CD4-positive, alpha-beta T cell treated with Interleukin-6 for 4 hours (primary cell): ENCODE data around the gene DPEP1.
A peak's percentile ranks its signal among the peaks of the same experiment; 100 is the strongest.
"Not testable (repeated sequence)": the region's sequence is repeated elsewhere in the genome, so short reads cannot be mapped to it uniquely, and the experiment has no call there.

ENCODE experiments used
- DNase-seq: peaks from one replicate; pipeline ENCODE4 v3.0.0-alpha.2; 2020; ENCODE audit warnings: mixed read lengths

The DPEP1 gene

DNA sequence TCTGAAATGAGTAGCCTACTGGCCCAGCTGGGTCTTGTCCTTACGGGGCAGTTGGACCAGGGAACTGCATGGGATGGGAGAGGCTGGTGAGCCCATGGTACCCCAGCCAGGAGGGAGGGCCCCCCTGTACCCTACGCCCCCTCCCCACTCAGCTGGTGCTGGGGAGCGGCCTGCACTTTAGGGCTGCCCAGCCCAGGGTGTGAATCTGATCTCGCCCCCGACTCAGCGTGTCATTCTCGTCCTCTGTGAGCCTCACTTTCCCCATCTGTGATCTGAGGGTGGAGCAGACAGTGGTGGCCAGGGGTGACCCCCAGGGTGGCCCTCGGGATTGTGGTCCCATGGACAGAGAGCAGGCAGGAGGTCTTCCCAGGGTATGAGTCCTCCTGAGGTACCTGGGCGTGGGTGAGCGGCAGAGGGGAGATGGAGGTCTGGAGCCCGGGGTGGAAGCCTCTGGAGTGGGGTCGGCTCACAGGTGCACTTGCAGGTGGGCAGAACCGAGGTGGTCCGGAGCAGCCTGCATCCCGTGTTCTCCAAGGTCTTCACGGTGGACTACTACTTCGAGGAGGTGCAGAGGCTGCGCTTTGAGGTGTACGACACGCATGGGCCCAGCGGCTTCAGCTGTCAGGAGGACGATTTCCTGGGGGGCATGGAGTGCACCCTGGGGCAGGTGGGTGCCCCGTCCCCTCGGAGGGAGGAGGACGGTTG lies 36.2 kb upstream of the DPEP1 start:
- DNase-seq, result no peak

DNA sequence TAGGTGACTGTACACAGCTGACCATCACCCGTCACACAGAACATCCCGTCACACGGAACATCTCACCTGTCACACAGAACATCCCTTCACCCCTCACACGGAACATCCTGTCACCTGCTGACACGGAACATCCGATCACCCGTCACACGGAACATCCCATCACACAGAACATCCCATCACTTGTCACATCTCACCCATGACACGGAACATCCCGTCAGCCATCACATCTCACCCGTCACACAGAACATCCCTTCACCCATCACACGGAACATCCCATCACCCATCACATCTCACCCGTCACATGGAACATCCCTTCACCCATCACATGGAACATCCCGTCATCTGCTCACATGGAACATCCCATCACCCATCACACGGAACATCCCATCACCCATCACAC lies 34.1 kb upstream of the DPEP1 start:
- no peak for DNase-seq

DNA sequence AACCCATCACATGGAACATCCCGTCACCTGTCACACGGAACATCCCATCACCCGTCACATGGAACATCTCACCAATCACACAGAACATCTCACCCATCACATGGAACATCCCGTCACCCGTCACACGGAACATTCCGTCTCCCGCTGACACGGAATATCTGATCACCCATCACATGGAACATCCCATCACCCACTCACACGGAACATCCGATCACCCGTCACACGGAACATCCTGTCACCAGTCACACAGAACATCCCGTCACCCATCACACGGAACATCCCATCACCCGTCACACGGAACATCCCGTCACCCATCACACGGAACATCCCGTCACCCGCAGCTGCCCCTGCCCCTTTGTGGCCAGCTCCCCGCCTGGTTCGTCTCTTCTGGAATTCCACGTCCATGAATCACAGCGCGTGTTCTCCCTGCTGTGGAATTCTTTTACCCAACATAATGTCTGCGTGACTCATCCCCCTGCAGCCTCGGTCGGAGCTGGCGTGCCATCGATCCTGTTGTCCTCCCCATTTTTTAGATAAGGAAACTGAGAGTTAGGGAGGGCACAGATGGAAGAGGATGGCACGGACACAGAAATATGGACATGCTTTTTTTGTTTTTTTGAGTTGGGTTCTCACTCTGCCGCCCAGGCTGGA lies 32.3 kb upstream of the DPEP1 start:
- DNase-seq, result no peak

DNA sequence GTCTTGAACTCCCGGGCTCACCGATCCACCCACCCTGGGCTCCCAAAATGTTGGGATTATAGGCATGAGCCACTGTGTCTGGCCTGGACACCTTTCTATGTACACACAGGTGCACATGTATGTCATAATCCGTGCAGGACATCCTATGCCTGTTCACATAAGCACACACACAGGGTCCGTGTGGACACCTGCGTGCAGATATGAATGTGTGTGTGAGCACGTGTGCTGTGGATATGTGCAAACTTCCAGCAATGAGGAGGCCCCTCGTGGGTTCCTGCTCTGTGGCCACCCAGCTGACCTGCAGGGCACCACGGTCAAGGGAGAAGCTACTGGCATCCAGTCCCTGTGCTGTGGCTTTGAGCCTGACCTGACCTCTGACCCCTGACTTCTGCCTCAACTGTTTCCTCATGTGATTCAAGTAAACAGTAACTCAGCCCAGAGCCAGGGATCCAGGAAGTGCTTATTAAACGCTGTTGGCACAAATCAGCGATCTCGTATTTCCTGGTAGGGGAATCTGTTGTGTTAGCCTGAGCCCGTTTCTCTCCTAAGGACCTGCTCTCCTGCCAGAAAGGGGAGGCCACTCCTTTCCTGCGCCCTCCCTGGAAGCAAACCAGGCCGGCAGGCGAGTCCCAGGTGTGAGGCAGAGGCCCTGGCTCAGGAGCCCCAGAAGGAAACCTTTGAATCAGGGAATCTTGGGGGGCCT lies 31.4 kb upstream of the DPEP1 start:
- DNase-seq, result no peak

DNA sequence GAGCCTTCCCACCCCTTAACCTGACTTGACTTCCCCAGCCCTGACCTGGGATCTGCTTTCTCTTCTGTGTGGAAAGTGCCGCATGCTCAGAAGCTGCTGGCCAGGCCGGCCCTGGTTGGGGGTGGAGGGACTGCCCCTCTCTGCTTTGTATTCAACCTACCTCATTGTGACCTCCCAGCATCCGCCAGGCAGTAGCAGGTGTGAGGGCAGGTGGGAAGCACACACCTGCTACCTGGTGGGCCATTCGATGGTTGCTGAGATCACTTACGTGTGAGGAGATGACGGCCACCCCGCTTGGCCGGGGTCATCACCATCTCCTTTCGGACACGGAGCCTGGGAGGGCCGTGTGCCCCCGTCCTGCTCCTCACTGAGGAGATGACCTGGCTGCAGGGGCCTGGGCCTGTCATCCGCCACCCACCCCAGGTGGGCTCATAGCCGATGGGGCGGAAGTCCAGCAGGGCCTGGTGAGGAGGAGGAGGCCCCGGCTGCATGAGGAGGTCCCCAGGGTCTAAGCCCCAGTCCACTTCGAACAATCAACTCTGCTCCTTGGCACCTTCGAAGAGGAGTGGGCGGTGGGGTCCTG lies 30.7 kb upstream of the DPEP1 start:
- DNase-seq, result no peak

DNA sequence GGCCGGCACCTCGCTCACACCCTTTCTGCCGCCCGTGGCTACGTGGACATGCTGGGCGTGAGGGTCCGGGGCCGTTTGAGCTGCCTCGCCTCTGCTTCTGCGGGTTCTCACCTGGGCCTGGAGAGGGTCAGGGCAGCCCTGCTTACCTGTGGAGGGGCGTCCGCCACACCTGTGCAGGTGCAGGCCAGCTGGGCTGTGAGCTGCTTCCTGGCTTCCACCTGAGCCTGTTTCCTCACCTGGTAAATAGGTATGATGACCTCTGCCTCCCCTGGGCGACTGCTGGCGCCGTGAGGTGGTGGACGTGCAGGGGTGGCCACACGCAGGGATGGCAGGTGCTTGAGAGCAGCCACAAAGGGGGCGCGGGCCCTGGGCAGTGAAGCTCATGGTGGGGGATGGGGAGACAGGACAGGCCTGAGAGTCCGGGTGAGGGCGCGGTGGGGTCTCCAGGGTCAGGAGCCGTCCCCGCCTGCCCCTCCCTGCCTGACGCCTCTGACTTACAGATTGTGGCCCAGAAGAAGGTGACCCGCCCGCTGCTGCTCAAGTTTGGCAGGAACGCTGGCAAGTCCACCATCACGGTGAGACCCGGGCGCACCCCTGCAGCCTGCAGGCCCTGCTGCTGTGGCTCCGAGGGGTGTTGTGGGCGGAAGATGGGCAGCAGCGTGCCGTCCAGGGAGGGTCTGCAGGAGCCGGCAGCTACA lies 30.1 kb upstream of the DPEP1 start:
- no peak for DNase-seq

DNA sequence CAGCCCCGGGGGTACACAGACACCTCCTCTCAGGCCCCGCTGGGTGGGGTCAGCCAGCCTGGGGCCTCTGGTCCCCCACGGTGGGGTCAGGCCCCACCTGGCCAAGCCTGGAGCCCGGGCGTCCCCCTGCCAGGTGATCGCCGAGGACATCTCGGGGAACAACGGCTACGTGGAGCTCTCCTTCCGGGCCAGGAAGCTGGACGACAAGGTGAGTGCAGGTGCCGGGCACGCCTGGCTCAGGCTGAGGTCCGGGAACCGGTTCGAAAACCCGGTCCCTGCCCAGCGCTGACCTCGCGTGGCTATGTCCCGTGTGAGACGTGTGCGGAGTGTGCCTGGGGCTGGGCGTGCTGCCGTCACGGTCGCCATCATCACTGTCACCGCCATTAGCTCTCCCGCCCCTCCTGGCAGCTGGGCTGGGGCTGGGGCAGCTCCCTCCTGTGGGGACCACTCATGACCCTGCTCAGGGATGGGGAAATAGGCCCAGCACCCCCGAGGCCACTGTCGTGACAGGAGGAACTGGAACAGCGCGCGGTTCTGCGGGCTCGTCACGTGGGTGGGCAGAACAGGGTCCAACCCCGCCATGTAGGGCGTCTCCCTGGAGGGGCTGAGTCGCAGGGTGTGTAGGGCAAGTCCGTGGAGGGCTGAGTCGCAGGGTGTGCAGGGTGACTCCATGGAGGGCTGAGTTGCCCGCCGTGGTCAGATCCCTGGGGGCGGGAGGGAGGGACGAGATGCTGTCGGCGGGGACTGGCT lies 29.4 kb upstream of the DPEP1 start:
- no peak for DNase-seq

DNA sequence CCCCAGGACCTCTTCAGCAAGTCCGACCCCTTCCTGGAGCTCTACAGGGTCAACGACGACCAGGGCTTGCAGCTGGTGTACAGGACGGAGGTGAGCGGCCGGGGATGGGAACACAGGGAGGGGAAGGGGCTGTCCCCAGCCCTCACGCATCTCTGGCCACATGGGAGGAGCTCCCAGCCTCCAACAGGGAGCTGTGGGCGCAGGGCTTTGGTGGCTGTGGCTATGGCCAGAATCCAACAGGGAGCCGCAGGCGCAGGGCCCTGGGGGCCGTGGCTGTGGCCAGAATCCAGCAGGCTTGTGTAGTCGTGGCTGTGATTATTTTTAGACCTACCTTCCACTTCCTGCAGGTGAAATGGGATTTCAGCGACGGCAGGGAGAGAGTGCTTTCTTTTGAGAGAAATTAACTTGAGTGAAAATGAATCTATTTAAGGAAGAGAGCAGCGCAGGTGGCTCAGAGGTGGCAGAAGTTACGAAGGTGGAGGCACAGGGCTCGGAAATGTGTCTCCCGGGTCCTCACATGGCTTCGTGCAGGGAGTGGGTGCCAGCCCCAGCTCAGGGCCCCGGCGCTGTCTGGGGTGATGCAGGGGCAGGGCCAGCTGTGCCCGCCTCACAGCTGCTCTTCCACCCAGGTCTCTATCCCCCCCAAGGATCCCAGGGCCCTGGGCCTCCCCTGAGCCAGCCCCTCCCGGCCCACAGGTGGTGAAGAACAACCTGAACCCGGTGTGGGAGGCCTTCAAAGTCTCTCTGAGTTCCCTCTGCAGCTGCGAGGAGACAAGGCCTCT lies 28.5 kb upstream of the DPEP1 start:
- no peak for DNase-seq

DNA sequence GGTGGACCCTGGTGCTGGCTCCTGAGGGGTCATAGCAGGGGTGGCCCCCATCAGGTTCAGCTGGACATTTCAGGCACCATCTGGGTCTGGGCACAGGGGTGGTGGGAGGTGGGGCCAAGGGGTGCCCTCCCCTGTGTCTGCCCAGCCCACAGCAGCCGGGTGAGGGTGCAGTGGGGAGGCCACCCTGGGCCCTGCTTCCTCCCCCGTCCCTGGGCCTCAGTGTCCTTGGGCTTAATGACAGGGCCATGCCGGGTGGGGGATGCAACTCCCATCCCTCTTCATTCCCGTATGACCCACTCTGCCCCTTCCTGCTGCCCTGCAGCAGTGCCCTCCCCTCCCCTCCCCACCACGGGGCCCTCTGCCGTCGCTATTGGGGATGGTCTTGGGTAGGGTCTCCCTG lies 27.2 kb upstream of the DPEP1 start:
- no peak for DNase-seq

DNA sequence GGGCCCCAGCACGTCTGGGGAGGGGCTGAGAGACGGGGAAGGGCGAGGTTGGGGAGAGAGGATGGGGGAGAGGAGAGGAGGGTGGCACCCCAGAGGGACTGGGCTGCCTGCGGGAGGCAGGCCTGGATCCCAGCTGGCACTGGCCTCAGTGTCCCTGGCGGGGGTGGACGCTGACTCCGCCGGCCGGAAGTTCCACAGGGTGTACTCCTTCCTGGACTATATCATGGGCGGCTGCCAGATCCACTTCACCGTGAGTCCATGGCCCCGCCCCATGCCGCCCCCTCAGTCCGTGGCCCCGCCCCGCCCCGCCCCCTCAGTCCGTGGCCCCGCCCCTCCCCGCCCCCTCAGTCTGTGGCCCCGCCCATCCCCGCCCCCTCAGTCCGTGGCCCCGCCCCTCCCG lies 26.6 kb upstream of the DPEP1 start:
- no peak for DNase-seq

DNA sequence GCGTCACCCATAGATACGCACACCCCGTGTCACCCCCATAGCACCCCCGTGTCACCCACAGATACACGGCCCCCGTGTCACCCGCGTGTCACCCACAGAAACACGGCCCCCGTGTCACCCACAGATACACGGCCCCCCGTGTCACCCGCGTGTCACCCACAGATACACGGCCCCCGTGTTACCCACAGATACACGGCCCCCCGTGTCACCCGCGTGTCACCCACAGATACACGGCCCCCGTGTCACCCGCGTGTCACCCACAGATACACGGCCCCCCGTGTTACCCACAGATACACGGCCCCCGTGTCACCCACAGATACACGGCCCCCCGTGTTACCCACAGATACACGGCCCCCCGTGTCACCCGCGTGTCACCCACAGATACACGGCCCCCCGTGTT lies 25.8 kb upstream of the DPEP1 start:
- not testable (repeated sequence) for DNase-seq

DNA sequence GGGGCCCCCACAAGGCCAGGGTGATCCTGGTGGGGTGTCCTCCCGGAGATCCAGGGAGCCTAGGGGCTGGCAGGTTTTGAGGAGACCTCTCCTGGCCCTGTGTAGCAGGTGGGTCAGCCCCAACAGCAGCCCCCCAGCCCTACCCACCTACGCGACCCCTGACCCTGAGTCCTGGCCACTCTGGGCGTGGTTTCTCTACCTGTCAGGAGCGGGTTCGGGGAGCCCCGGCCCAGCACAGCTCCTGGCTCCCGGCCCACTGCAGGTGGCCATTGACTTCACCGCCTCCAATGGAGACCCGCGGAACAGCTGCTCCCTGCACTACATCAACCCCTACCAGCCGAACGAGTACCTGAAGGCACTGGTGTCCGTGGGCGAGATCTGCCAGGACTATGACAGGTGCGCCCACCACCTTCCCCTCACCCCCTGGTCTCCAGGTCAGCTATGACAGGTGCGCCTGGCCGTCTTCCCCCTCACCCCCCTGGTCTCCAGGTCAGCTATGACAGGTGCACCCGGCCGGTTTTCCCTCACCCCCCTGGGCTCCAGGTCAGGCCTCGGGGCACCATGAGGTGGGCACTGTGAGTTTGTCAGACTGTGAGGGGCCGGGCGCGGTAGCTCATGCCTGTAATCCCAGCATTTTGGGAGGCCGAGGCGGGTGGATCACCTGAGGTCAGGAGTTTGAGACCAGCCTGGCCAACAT lies 24.9 kb upstream of the DPEP1 start:
- no peak for DNase-seq

DNA sequence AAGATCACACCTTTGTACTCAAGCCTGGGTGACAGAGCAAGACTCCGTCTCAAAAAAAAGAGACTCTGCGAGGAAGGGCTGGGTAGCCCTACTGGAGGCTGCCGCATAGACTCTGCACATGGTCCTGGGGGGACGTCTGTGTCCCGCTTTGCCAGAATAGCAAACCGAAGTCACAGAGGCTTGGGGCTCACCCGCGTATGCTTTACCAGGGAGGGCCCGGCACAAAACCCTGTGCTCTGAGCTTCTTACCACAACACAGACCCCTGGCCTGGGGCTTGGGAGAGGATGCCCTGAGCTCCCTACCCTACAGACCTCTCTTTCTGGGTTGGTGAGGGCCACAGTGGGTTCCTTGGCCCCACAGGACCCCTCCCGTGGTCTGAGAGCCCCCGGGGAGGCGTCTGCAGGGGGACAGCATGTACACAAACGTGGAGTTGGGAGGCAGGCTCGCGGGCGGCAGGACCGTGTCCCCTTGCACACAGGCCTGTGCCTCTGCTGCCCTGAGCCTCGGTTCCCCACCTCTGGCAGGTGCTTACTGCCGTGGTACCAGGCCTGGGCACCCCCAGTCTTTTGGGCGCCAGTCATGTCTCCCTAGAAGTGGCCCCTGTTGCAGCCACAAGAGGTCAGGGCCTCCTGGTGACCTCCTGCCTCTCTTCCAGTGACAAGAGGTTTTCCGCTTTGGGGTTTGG lies 24.1 kb upstream of the DPEP1 start:
- no peak for DNase-seq

DNA sequence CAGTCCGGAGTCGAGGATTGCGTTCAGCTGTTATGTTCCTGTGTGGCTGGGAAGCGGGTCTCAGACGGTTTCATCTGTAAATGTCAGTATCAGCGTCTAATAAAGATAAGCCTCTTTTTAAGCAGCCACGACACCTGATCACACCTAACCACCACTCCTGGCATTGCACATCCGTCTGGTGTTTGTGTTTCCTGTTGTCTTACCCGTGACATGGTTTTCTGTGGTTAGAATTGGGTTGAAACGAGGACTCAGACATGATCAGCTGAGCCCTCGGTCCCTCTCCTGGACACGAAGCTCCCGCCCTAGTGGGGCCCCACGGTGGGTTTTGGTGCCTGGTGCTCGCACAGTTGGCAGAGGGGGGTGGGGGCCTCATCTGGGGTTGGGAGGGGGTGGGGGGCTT lies 19.6 kb upstream of the DPEP1 start:
- peak; percentile 61 for DNase-seq

DNA sequence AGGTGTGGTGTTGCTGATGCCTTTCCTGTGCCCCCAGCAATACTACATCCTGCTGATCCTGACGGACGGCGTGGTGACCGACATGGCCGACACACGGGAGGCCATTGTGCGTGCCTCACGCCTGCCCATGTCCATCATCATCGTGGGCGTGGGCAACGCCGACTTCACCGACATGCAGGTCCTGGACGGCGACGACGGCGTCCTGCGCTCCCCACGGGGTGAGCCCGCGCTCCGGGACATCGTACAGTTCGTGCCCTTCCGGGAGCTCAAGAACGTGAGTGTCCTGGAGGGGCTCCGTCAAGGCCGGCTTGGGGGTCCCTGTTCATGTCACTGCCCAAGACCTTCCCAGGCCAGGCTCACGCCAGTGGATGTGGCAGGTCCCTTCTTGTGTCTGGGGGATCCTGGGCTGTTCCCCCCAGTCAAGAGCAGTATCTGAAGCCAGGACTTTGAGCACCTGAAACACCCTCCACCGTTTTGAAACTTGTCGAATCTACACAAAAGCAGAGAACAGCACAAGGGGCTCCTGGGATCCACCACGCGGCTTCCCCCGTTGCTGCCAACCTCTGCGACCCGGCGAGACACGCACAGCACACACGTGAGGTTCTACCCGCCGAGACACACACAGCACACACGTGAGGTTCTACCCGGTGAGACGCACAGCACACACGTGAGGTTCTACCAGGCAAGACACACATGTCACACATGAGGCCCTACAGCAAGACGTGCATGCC lies 17.9 kb upstream of the DPEP1 start:
- no peak for DNase-seq

DNA sequence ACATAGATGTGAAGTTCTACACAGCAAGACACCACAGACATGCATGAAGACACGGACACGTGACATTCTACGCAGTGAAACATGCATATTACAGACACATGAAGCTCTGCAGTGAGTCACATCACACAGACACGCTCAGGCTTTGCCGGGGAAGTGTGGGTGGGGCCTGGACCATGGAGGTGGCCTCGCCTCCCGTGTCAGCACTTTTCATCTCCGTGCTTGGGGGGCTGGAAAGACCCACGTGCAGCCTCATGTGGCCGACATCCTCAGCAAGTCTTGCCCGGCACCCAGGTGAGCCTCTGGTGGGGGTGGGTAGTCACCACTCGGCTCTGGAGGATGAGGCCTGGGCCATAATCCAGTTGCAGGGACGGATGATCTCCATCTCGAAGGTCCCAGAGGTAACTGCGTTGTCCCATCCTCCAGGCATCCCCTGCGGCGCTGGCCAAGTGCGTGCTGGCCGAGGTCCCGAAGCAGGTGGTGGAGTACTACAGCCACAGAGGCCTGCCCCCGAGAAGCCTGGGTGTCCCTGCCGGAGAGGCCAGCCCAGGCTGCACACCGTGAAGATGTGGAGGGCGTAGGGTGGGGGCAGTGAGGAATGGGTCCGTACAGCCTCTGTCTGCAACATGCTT lies 17.3 kb upstream of the DPEP1 start:
- no peak for DNase-seq

DNA sequence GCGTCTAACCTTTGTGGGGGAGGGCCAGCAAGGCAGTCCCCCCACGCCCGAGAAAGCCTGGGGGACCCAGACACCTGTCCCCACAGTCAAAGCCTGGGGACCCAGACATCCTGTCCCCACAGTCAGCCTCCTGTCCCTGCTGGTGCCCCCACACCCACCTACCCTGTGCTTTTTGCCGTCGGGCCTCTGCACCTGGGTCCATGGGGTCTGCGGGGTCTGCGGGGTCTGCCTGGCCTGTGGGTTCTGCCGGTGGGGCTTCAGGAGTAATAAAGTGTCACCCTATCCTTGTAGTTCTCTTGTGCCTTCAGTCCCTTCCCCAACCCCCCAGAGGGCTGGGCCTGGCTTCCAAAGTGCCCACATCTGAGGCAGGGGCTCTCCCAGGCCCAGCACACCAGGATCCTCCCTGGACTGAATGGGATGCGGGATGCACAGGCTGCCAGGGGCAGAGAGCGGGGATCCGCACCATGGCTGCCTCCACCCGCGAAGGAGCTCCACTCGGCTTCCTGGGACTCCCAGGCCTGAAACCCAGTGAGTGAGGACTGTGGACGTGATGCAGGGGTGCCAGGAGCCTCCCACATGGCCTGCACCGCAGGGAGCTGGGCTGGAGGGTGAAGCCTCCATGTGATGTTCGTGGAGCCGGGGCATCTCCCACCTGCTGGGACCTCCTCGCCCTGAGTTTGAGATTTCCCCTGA lies 16.3 kb upstream of the DPEP1 start:
- DNase-seq, result no peak

DNA sequence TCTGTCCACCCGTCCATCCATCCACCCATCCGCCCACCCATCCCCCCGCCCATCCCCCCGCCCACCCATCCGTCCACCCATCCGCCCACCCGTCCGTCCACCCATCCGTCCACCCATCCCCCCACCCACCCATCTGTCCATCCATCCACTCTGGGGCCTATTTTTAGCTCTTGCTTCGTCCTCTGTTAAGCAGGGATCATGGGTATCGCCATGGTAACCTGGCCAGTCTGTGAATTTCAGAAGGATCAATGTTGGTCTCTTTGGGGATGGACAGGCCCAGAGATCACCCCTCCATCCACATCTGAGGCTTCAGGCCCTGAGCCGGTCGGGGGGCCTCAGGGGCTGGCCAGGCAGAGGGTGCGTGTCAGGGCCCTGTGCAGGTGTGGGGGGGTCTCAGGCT lies 15.2 kb upstream of the DPEP1 start:
- no peak for DNase-seq

DNA sequence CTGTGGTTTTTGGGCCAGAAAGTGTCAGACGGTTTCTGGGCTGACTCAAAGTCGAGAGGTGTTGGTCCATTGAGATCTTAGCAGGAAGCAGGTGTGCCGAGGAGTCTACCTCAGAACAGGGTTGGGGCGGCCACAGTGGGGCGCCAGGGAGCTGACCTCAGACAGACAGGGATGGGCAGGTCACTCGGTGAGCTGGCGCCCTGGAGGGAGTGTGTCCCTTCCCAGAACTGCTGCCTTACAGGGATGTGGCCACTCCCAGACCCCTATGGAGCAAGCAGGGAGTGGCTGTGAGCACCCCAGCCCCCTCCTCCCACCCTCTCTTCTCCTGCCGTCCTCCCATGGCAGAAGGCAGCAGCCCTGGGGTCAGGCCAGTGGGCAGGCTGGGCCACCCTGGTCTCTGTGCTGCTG lies 14.0 kb upstream of the DPEP1 start:
- peak; percentile 45 for DNase-seq
